Measurements from ENCODE around the gene ADD1. TPM values are rescaled to one million over a fixed set of nuclear protein-coding genes. Genes with fewer than 3 reads are reported as not detected.
A peak's percentile ranks its signal among the peaks of the same experiment; 100 is the strongest.

ADD1 gene
- total and polyA plus RNA-seq, 2 donors (not counting 1 experiment from before 2014, with no cell fraction given), result 302 to 383 TPM

DNA sequence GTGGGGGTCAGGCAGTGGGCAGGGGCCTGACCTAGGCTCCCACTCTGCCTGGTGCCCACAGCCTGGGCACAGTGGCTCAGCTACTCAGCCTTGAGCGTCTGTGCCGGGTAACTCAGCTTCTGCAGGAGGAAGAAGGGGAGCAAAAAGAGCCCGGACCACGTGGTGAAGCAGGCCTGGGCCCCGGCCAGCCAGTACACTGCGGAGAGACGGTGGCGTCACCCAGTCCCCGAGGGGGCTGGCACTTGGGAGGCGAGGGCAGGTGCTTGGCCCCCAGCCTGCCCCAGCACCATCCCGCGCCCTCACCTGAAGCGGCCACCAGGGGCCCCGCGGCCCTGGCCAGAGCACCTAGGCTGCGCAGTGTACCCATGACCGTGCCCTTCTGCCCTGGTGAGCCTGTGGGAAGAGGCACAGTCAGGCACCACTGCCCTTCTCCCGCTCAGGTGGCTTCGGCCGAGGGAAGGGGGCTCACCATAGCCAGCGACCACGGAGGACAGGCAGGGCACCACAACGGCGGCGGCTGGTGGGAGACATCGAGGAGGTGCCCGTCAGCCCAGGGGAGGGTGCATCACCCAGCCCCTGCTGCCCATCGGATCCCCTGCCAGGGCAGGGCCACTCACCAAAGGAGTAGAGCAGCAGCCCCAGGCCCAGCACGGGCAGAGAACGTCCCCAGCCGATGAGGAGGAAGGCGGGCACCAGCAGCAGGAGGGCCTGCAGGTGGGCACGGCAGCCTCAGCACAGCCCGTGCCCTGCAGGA is 87.3 kb downstream of the ADD1 start:
- H3K79me2 ChIP-seq (ENCODE audit: control insufficient read depth, insufficient read depth, low read length), result peaks cover 24% of the 10 kb centered on the region
- H4K20me1 ChIP-seq (ENCODE audit: control insufficient read depth, insufficient read depth, low read length, poor library complexity, severe bottlenecking), result peaks cover 70% of the 10 kb centered on the region
- WGBS (ENCODE audit: insufficient coverage), result 92% methylated on average over 34 of the region's 34 CpGs
- intact Hi-C loops (cut with micrococcal nuclease), result loop anchor here (1.0 to 10.0 kb wide), 7 partner anchors 9 to 446 kb away; no protein-coding TSS in a partner anchor
- Mint-ChIP-seq H3K4me1 (peaks cover 34% of the 10 kb centered on the region), H3K27me3 (no peaks in the 10 kb centered on the region), H3K4me3 (no peak overlapping the region), H3K27ac (peak overlapping the region; percentile 96), H3K9me3 (ENCODE audit: insufficient read depth) (no peaks in the 10 kb centered on the region)
- TF ChIP-seq EZH2 (IDR thresholded peaks at IDR 0.05; ENCODE audit: borderline replicate concordance, insufficient read depth, low read depth, low read length, poor library complexity, severe bottlenecking) (no peak), CTCF (IDR thresholded peaks at IDR 0.05) (no peak)
- no peak for DNase-seq
- peak overlapping the region; percentile 35 for H3K9ac ChIP-seq (ENCODE audit: low read length)
- POLR2A ChIA-PET, result interaction anchor here (0.6 kb wide), 1 partner anchor 378 kb away, joined by 3 read pairs; no protein-coding TSS in a partner anchor
- no peak for ATAC-seq (ENCODE audit: low read depth)
- H3K4me2 ChIP-seq (replicated peaks; ENCODE audit: low read depth, low read length, poor library complexity, severe bottlenecking), result peak overlapping the region; percentile 79
- H3K9me3 ChIP-seq (ENCODE audit: control extremely low read depth in 1 of 3, control insufficient read depth in 2 of 3, insufficient read depth in 1 of 3, low read length in 2 of 3), result no peaks in the 10 kb centered on the region
- H3K36me3 ChIP-seq (replicated peaks in 1 of 2; ENCODE audit: control extremely low read depth in 1 of 2, control insufficient read depth in 1 of 2, extremely low read depth in 1 of 2, insufficient read depth in 2 of 2, low read length in 1 of 2), result peaks cover 0 to 55% of the 10 kb centered on the region in 2 experiments
- H3K4me3 ChIP-seq (ENCODE audit: control extremely low read depth in 1 of 5, extremely low read depth in 1 of 5, insufficient read depth in 1 of 5, low read depth in 2 of 5, low read length in 4 of 5), result no peak overlapping the region
- H3K27ac ChIP-seq (ENCODE audit: low read length in 2 of 2), result peak overlapping the region; percentile 86 to 92
- peaks cover 37 to 47% of the 10 kb centered on the region in 2 donors for H3K4me1 ChIP-seq (ENCODE audit: control insufficient read depth in 2 of 2, insufficient read depth in 2 of 2, low read length in 2 of 2)
- no peak overlapping the region for H2AFZ ChIP-seq (ENCODE audit: insufficient read depth, low read depth, low read length, poor library complexity, severe bottlenecking)
- CTCF ChIA-PET, result interaction anchor here (1.0 to 1.8 kb wide), 3 partner anchors 9 to 167 kb away, joined by 3 to 5 read pairs (median 5); no protein-coding TSS in a partner anchor
- no peaks in the 10 kb centered on the region for H3K27me3 ChIP-seq (replicated peaks in 1 of 4; ENCODE audit: control extremely low read depth in 1 of 4, control insufficient read depth in 3 of 4, insufficient read depth in 4 of 4, low read length in 3 of 4)
